ENCODE results near the gene HIC1. TPM values are rescaled to one million over a fixed set of nuclear protein-coding genes. Genes with fewer than 3 reads are reported as not detected.

The HIC1 gene
- total RNA-seq, 1 donor from 2014 or later = 8.8 TPM

- TF ChIP-seq CTCF (IDR thresholded peaks at IDR 0.05) = no peak
- peaks cover 17% of the 10 kb centered on the region for H3K36me3 Mint-ChIP-seq (ENCODE audit: low read depth)
- H3K27me3 Mint-ChIP-seq (ENCODE audit: low read depth) = no peaks in the 10 kb centered on the region
- peaks cover 27% of the 10 kb centered on the region for H3K4me1 Mint-ChIP-seq (ENCODE audit: low read depth)
- no peak overlapping the region for H3K27ac Mint-ChIP-seq (ENCODE audit: unreplicated experiment)
- H3K9me3 Mint-ChIP-seq (ENCODE audit: low read depth) = no peaks in the 10 kb centered on the region
- no peak for DNase-seq (ENCODE audit: low spot score)
- no peak overlapping the region for H3K4me3 Mint-ChIP-seq (ENCODE audit: unreplicated experiment)
These were observed 14.6 kb upstream of the HIC1 start for GRCh38 chr17:2040219-2040827.

- no peak for TF ChIP-seq CTCF (IDR thresholded peaks at IDR 0.05)
- no peak for DNase-seq (ENCODE audit: low spot score)
- Mint-ChIP-seq H3K4me1 (ENCODE audit: low read depth) (peaks cover 27% of the 10 kb centered on the region), H3K27ac (ENCODE audit: unreplicated experiment) (peak overlapping the region; percentile 77), H3K36me3 (ENCODE audit: low read depth) (peaks cover 17% of the 10 kb centered on the region), H3K4me3 (ENCODE audit: unreplicated experiment) (peak overlapping the region; percentile 92), H3K27me3 (ENCODE audit: low read depth) (no peaks in the 10 kb centered on the region), H3K9me3 (ENCODE audit: low read depth) (no peaks in the 10 kb centered on the region)
These were observed 13.9 kb upstream of the HIC1 start for GRCh38 chr17:2040942-2041560.

DNA sequence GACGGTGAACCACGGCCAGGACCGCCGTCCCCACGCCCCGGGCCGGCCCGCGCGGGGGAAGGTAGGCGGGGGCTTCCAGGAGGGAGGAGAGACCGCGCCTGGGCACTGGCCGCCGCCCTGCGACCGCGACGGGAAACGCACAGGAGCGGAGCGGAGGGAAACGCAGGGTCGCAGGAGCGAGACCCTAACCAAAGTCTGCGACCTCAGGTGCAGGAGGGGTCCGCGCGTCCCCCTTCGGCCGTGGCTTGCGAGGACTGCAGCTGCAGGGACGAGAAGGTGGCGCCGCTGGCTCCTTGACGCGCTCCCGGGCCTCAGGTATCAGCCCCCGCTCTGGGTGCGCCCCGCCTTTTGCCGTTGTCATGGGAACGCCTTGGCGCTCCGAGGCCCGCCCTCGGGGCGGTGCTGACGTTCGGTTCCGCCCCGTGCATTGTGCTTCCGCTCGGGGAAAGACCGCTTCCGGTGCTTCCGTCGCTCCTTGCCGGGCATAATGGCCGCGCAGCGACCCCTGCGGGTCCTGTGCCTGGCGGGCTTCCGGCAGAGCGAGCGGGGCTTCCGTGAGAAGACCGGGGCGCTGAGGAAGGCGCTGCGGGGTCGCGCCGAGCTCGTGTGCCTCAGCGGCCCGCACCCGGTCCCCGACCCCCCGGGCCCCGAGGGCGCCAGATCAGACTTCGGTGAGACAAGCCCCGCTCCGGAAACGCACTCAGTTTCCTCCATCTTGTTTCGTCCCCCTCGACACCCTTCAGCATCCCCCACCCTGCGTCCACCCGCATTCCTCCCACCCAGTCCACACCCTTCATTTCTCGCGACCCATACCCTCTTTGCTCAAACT is 13.1 kb upstream of the HIC1 start, which contains the start of gene OVCA2:
OVCA2 (plus strand) TSS at position 462 of the 829 bp plus-strand sequence; CDS start at position 488, 26 bp downstream.
- H3K4me3 Mint-ChIP-seq (ENCODE audit: unreplicated experiment) = peak within 1 kb of the TSS; percentile 92
- peaks cover 10% of the 10 kb centered on the region for H3K36me3 Mint-ChIP-seq (ENCODE audit: low read depth)
- peak within 1 kb of the TSS; percentile 98 for H3K27ac Mint-ChIP-seq (ENCODE audit: unreplicated experiment)
- no peaks in the 10 kb centered on the region for H3K27me3 Mint-ChIP-seq (ENCODE audit: low read depth)
- TF ChIP-seq CTCF (IDR thresholded peaks at IDR 0.05) = peak; percentile 73
- peaks cover 27% of the 10 kb centered on the region for H3K4me1 Mint-ChIP-seq (ENCODE audit: low read depth)
- H3K9me3 Mint-ChIP-seq (ENCODE audit: low read depth) = no peaks in the 10 kb centered on the region
- no peak for DNase-seq (ENCODE audit: low spot score)

GRCh38 chr17:2042390-2042847 is 12.5 kb upstream of the HIC1 start:
- peaks cover 27% of the 10 kb centered on the region for H3K4me1 Mint-ChIP-seq (ENCODE audit: low read depth)
- H3K9me3 Mint-ChIP-seq (ENCODE audit: low read depth) = no peaks in the 10 kb centered on the region
- DNase-seq (ENCODE audit: low spot score) = no peak
- H3K36me3 Mint-ChIP-seq (ENCODE audit: low read depth) = peaks cover 10% of the 10 kb centered on the region
- peak overlapping the region; percentile 92 for H3K4me3 Mint-ChIP-seq (ENCODE audit: unreplicated experiment)
- peak overlapping the region; percentile 98 for H3K27ac Mint-ChIP-seq (ENCODE audit: unreplicated experiment)
- no peaks in the 10 kb centered on the region for H3K27me3 Mint-ChIP-seq (ENCODE audit: low read depth)
- no peak for TF ChIP-seq CTCF (IDR thresholded peaks at IDR 0.05)

GRCh38 chr17:2042933-2043332 is 12.0 kb upstream of the HIC1 start:
- H3K9me3 Mint-ChIP-seq (ENCODE audit: low read depth) = no peaks in the 10 kb centered on the region
- H3K4me1 Mint-ChIP-seq (ENCODE audit: low read depth) = peaks cover 27% of the 10 kb centered on the region
- no peaks in the 10 kb centered on the region for H3K27me3 Mint-ChIP-seq (ENCODE audit: low read depth)
- peak overlapping the region; percentile 92 for H3K4me3 Mint-ChIP-seq (ENCODE audit: unreplicated experiment)
- no peak for TF ChIP-seq CTCF (IDR thresholded peaks at IDR 0.05)
- no peak for DNase-seq (ENCODE audit: low spot score)
- peaks cover 8% of the 10 kb centered on the region for H3K36me3 Mint-ChIP-seq (ENCODE audit: low read depth)
- H3K27ac Mint-ChIP-seq (ENCODE audit: unreplicated experiment) = peak overlapping the region; percentile 98

All from chondrocyte (in vitro differentiated cells).